Tongue (tissue), 2 donors: Measurements from ENCODE around the gene SOWAHA. TPM values are rescaled to one million over a fixed set of nuclear protein-coding genes. Genes with fewer than 3 reads are reported as not detected.
A peak's percentile ranks its signal among the peaks of the same experiment; 100 is the strongest.

Experiments used
- DNase-seq: peaks from one replicate; pipeline ENCODE4 v3.0.0-alpha.2; 2015
- total RNA-seq: library from RNA; depleted of rRNA; stranded (reverse); fragments of >200 nt; gene quantifications from one replicate; pipeline ENCODE4 v1.2.3, GENCODE V29; 2014

SOWAHA gene
- total RNA-seq, 1 donor from 2014 or later: 0.10 TPM

- no peak for DNase-seq
These were observed 4.2 kb upstream of the SOWAHA start for GRCh38 chr5:132808866-132809265.

- no peak for DNase-seq
These were observed 2.5 kb upstream of the SOWAHA start for GRCh38 chr5:132810605-132811004.

- DNase-seq: no peak
These were observed 858 bp upstream of the SOWAHA start for GRCh38 chr5:132812123-132812765.

- DNase-seq: peak; percentile 28
These were observed 749 bp downstream of the SOWAHA start for GRCh38 chr5:132813599-132814502.

- no peak for DNase-seq
These were observed 1.6 kb downstream of the SOWAHA start for GRCh38 chr5:132814503-132815294.

GRCh38 chr5:132815454-132815853 lies 2.4 kb downstream of the SOWAHA start:
- no peak for DNase-seq

- no peak for DNase-seq
These were observed 3.0 kb downstream of the SOWAHA start for GRCh38 chr5:132816083-132816482.

- no peak for DNase-seq
These were observed 3.5 kb downstream of the SOWAHA start for GRCh38 chr5:132816554-132816953.

GRCh38 chr5:132817011-132817410 lies 3.9 kb downstream of the SOWAHA start:
- no peak for DNase-seq

GRCh38 chr5:132819468-132819867 lies 6.4 kb downstream of the SOWAHA start:
- no peak for DNase-seq

- peak; percentile 94 for DNase-seq
These were observed 7.2 kb downstream of the SOWAHA start for GRCh38 chr5:132820162-132820754.

- DNase-seq: no peak
These were observed 8.2 kb downstream of the SOWAHA start for GRCh38 chr5:132821350-132821749.

- DNase-seq: peak; percentile 64
These were observed 8.7 kb downstream of the SOWAHA start for GRCh38 chr5:132821791-132822190.

GRCh38 chr5:132822650-132823480 lies 9.8 kb downstream of the SOWAHA start:
- peak; percentile 55 for DNase-seq

- no peak for DNase-seq
These were observed 10.5 kb downstream of the SOWAHA start for GRCh38 chr5:132823481-132824050.

- no peak for DNase-seq
These were observed 11.3 kb downstream of the SOWAHA start for GRCh38 chr5:132824426-132824825.

- DNase-seq: no peak
These were observed 12.1 kb downstream of the SOWAHA start for GRCh38 chr5:132825033-132825833.

GRCh38 chr5:132825834-132826391 lies 12.8 kb downstream of the SOWAHA start:
- no peak for DNase-seq

- no peak for DNase-seq
These were observed 13.5 kb downstream of the SOWAHA start for GRCh38 chr5:132826424-132827082.
